AG09309 (cell line): Measurements from ENCODE around the gene ABHD16B.

Experiments
- DNase-seq: peaks from one replicate; pipeline ENCODE4 v3.0.0-alpha.2; 2010; ENCODE audit warnings: low read depth
- H3K4me3 ChIP-seq: 2 replicates; pipeline ENCODE4 v1.5.1; 2011; ENCODE audit warnings: mild to moderate bottlenecking, low read depth, low read length, moderate library complexity; ENCODE audit not compliant: control insufficient read depth
- TF ChIP-seq, protein P1 (sequence below): IDR thresholded peaks from 2 replicates; pipeline ENCODE4 v1.5.1; 2011; ENCODE audit warnings: mild to moderate bottlenecking, low read depth, low read length, inconsistent platforms; ENCODE audit not compliant: insufficient read depth, control insufficient read depth; ENCODE audit errors: missing control alignments

ABHD16B gene

DNA sequence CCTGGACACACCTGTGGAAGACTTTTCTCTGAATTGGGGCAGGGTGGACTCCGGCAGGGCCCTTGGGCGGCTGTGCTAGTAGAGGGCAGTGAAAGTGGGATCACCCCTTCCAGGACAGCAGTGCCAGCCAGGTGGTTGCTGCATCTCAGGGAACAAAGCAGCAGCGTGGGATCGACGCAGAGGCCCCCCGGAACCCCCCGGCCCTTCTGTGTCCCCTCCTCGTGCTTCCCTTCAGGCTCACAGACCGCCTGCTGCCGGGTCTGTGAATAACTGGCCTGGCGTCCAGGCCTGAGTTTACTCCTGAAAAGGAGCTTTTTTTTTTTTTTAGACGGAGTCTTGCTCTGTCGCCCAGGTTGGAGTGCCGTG is 24.7 kb downstream of the ABHD16B start:
- TF ChIP-seq, protein P1, sequence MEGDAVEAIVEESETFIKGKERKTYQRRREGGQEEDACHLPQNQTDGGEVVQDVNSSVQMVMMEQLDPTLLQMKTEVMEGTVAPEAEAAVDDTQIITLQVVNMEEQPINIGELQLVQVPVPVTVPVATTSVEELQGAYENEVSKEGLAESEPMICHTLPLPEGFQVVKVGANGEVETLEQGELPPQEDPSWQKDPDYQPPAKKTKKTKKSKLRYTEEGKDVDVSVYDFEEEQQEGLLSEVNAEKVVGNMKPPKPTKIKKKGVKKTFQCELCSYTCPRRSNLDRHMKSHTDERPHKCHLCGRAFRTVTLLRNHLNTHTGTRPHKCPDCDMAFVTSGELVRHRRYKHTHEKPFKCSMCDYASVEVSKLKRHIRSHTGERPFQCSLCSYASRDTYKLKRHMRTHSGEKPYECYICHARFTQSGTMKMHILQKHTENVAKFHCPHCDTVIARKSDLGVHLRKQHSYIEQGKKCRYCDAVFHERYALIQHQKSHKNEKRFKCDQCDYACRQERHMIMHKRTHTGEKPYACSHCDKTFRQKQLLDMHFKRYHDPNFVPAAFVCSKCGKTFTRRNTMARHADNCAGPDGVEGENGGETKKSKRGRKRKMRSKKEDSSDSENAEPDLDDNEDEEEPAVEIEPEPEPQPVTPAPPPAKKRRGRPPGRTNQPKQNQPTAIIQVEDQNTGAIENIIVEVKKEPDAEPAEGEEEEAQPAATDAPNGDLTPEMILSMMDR = no peak
- DNase-seq = no peak
- no peak overlapping the region for H3K4me3 ChIP-seq

- TF ChIP-seq, protein P1 = no peak
- no peak for DNase-seq
- H3K4me3 ChIP-seq = no peak overlapping the region
Observed at GRCh38 chr20:63886921-63887320, 25.6 kb downstream of the ABHD16B start.

DNA sequence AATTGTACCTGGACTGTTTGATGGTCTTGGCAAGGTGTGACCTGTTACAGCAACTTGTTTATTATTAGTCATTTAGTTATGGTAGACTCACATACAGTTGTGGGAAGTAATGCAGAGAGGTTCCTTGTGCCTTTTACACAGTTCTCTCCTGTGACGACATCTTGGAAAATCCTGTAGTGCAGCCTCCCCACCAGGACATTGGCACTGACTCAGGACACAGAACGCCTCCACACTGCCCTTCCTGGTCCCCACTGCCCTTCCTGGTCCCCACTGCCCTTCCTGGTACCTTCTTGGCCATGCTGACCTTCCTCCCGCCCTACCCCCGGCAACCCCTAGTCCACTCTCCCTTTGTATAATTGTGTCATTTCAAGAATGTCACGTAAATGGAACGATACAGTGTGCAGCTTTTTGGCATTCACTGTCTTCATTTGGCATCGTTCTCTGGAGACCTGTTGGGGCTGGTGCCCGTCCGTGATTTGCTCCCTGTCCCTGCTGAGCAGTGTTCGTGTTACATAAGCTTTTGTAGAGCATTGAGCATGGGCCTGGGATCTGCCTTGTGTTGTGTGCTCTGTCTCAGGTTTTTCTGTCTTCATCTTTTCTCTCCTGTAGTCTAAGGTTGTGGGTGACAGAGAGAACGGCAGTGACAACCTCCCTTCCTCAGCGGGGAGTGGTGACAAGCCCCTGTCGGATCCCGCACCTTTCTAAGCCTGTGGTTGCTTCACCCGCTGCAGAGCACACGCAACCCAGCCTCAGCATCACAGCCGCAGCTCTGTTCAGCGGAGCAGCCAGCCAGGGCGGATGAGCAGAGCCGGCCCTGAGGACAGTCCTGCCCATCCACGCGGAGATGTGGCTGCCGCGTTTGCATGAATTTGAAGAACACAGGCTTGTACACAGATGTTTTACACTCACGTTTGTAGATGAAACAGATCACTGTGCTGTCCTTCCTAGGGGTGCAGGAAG is 28.2 kb downstream of the ABHD16B start:
- H3K4me3 ChIP-seq = no peak overlapping the region
- DNase-seq = no peak

GRCh38 chr20:63890201-63890576 is 28.9 kb downstream of the ABHD16B start:
- H3K4me3 ChIP-seq = no peak overlapping the region
- DNase-seq = no peak
- TF ChIP-seq, protein P1 = no peak

More for the DNA sequence above, 28.2 kb downstream of the ABHD16B start:
- TF ChIP-seq, protein P1 = no peak

DNA sequence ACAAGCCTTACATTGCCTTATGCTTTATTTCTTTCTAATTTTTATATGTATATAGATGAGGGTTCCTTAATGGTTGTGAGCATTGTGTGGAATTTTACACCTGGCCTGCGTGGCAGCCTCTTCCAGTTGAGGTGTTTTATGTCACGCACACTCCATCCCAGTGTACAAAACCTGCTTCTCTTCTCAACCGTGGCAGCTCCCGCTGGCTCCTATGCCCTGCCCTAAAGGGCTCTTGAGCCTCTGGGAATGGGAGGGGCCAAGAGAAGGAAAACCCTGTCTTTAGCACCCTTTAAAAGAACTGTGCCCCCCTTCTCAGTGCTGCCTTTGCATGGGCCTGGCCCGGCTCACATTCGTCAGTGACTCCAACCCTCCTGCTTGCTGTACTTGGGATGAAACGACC is 29.3 kb downstream of the ABHD16B start:
- TF ChIP-seq, protein P1 = no peak
- no peak for DNase-seq
- no peak overlapping the region for H3K4me3 ChIP-seq

- DNase-seq = no peak
- H3K4me3 ChIP-seq = no peak overlapping the region
- TF ChIP-seq, protein P1 = no peak
Observed at GRCh38 chr20:63891061-63892002, 30.0 kb downstream of the ABHD16B start.
